Measurements from ENCODE around the gene OR12D1.

Gene OR12D1

GRCh38 chr6:29465801-29466200, 51.1 kb downstream of the OR12D1 start:
- no peak for DNase-seq (ENCODE audit: low read depth)

GRCh38 chr6:29466241-29466640, 51.5 kb downstream of the OR12D1 start:
- DNase-seq (ENCODE audit: low read depth): no peak
